Liver (tissue), 9 donors: ENCODE measurements around the gene PREX1. TPM values are rescaled to one million over a fixed set of nuclear protein-coding genes. Genes with fewer than 3 reads are reported as not detected.

Source experiments
- DNase-seq: peaks from one replicate; pipeline ENCODE4 v3.0.0-alpha.2; 2017; ENCODE audit warnings: low spot score
- H3K27ac ChIP-seq, 2 donors: one replicate each; pipeline ENCODE4 v1.7.0; 2013; ENCODE audit warnings: inconsistent platforms in 2 of 2, low read length in 2 of 2, control low read depth in 1 of 2, low read depth in 1 of 2, mild to moderate bottlenecking in 1 of 2
- H3K27me3 ChIP-seq, 4 donors: one replicate each; pipeline versions ENCODE4 v1.6.1 to v1.7.0; 2013; ENCODE audit warnings: low read length in 3 of 4, inconsistent platforms in 1 of 4, mild to moderate bottlenecking in 1 of 4, moderate library complexity in 1 of 4; ENCODE audit not compliant: control insufficient read depth in 4 of 4, insufficient read depth in 4 of 4
- H3K36me3 ChIP-seq, 4 donors: one replicate each; pipeline versions ENCODE4 v1.6.1 to v1.7.0; 2013; ENCODE audit warnings: low read length in 3 of 4, mild to moderate bottlenecking in 3 of 4, low read depth in 1 of 4, moderate library complexity in 1 of 4; ENCODE audit not compliant: control insufficient read depth in 4 of 4, insufficient read depth in 3 of 4
- H3K4me1 ChIP-seq, 4 donors: one replicate each; pipeline versions ENCODE4 v1.6.1 to v1.7.0; 2013; ENCODE audit warnings: low read length in 3 of 4, mild to moderate bottlenecking in 3 of 4, moderate library complexity in 1 of 4; ENCODE audit not compliant: control insufficient read depth in 4 of 4, insufficient read depth in 4 of 4
- H3K4me3 ChIP-seq, 3 donors: one replicate each; pipeline versions ENCODE4 v1.6.1 to v1.7.0; 2013; ENCODE audit warnings: low read length in 3 of 3, control low read depth in 1 of 3, low read depth in 1 of 3, mild to moderate bottlenecking in 1 of 3
- H3K9ac ChIP-seq, 2 donors: one replicate each; pipeline ENCODE4 v1.7.0; 2013; ENCODE audit warnings: low read length in 2 of 2, mild to moderate bottlenecking in 2 of 2, moderate library complexity in 2 of 2, control low read depth in 1 of 2, low read depth in 1 of 2
- H3K9me3 ChIP-seq, 4 donors: one replicate each; pipeline versions ENCODE4 v1.6.1 to v1.7.0; 2013; ENCODE audit warnings: low read length in 3 of 4; ENCODE audit not compliant: control insufficient read depth in 4 of 4
- EGR1 ChIP-seq, 2 donors: IDR thresholded peaks; 2 replicates each; pipeline ENCODE4 v1.6.1; 2016 to 2018; ENCODE audit warnings: antibody characterized with exemption in 2 of 2, low read depth in 2 of 2
- FOXA1 ChIP-seq: IDR thresholded peaks from 2 replicates; pipeline ENCODE4 v1.6.1; 2016; ENCODE audit warnings: antibody characterized with exemption
- FOXA2 ChIP-seq: IDR thresholded peaks from 2 replicates; pipeline ENCODE4 v1.6.1; 2016; ENCODE audit warnings: antibody characterized with exemption
- GABPA ChIP-seq, 2 donors: IDR thresholded peaks in 1 of 2; conservative IDR thresholded peaks in 1 of 2; 2 replicates each; pipeline ENCODE4 v1.6.1; 2016; ENCODE audit warnings: antibody characterized with exemption in 2 of 2, mild to moderate bottlenecking in 1 of 2, moderate library complexity in 1 of 2
- HNF4A ChIP-seq, 2 donors: conservative IDR thresholded peaks; 2 replicates each; pipeline ENCODE4 v1.6.1; 2016; ENCODE audit warnings: antibody characterized with exemption in 2 of 2, mild to moderate bottlenecking in 2 of 2
- HNF4G ChIP-seq: IDR thresholded peaks from 2 replicates; pipeline ENCODE4 v1.6.1; 2016; ENCODE audit warnings: antibody characterized with exemption
- MAX ChIP-seq: IDR thresholded peaks from 2 replicates; pipeline ENCODE4 v1.6.1; 2016; ENCODE audit warnings: antibody characterized with exemption
- NR2F2 ChIP-seq: IDR thresholded peaks from 2 replicates; pipeline ENCODE4 v1.6.1; 2016; ENCODE audit warnings: antibody characterized with exemption
- RAD21 ChIP-seq, 2 donors: IDR thresholded peaks; 2 replicates each; pipeline ENCODE4 v1.6.1; 2016; ENCODE audit warnings: antibody characterized with exemption in 2 of 2, mild to moderate bottlenecking in 2 of 2
- REST ChIP-seq: IDR thresholded peaks from 2 replicates; pipeline ENCODE4 v1.6.1; 2016; ENCODE audit warnings: antibody characterized with exemption, mild to moderate bottlenecking
- RXRA ChIP-seq, 2 donors: IDR thresholded peaks; 2 replicates each; pipeline ENCODE4 v1.6.1; 2017 to 2018; ENCODE audit warnings: antibody characterized with exemption in 2 of 2, mild to moderate bottlenecking in 1 of 2
- SP1 ChIP-seq: IDR thresholded peaks from 2 replicates; pipeline ENCODE4 v1.6.1; 2018; ENCODE audit warnings: antibody characterized with exemption, mild to moderate bottlenecking
- TAF1 ChIP-seq: conservative IDR thresholded peaks from 2 replicates; pipeline ENCODE4 v1.6.1; 2016; ENCODE audit warnings: antibody characterized with exemption, mild to moderate bottlenecking
- YY1 ChIP-seq: IDR thresholded peaks from 2 replicates; pipeline ENCODE4 v1.6.1; 2016; ENCODE audit warnings: antibody characterized with exemption, mild to moderate bottlenecking
- WGBS: extraction: QIAGEN DNeasy Blood & Tissue Kit; methylation state at CpG from one replicate; pipeline ENCODE4 v1.1.7; 2013; 5-methylcytosine and 5-hydroxymethylcytosine counted together
- polyA plus RNA-seq, 2 donors: library from polyadenylated mRNA; stranded (reverse) in 1 of 2; unstranded in 1 of 2; fragments of 200-250 nt in 1 of 2; fragments of >200 nt in 1 of 2; fragmentation: Nextera tagmentation in 1 of 2; extraction: Ambion mirVana in 1 of 2; gene quantifications; one replicate each; pipeline versions ENCODE4 v1.2.1 to v1.2.3, GENCODE V29; 2013 to 2015
- total RNA-seq, 2 donors: library from RNA; depleted of rRNA; stranded (reverse); fragments of >200 nt; gene quantifications; one replicate each; pipeline ENCODE4 v1.2.3, GENCODE V29; 2014
- TF ChIP-seq, protein P1 (sequence below): IDR thresholded peaks from 2 replicates; pipeline ENCODE4 v1.6.1; 2016; ENCODE audit warnings: antibody characterized with exemption
- TF ChIP-seq, protein P2 (sequence below): fragments of 150-350 bp; IDR thresholded peaks from 2 replicates; pipeline ENCODE4 v1.5.1; 2017; ENCODE audit warnings: improper control_type of control experiment, low read depth, low read length; ENCODE audit not compliant: missing input control
- TF ChIP-seq, protein P3 (sequence below): IDR thresholded peaks from 2 replicates; pipeline ENCODE4 v1.6.1; 2016; ENCODE audit warnings: antibody characterized with exemption
- donor health status: healthy.
- donor health status: healthy.
- donor health status: healthy.
- donor health status: healthy.
- donor health status: healthy.

Gene PREX1
- total and polyA plus RNA-seq, 4 donors = 2.2 to 18.0 (median 10.8) TPM

GRCh38 chr20:48622421-48622820 is 205.4 kb downstream of the PREX1 start (continued):
- TF ChIP-seq REST = no peak
- no peak for TF ChIP-seq HNF4A (conservative IDR thresholded peaks at IDR 0.05)
- TF ChIP-seq RXRA (IDR thresholded peaks at IDR 0.05) = no peak
- TF ChIP-seq SP1 = no peak
- TF ChIP-seq FOXA1 = no peak

GRCh38 chr20:48621376-48622078 is 206.3 kb downstream of the PREX1 start:
- Histone ChIP-seq H3K27me3 (no peaks in the 10 kb centered on the region), H3K9ac (no peak overlapping the region), H3K4me1 (peaks cover 0 to 9% (median 3%) of the 10 kb centered on the region in 4 donors), H3K9me3 (no peaks in the 10 kb centered on the region), H3K36me3 (peaks cover 0 to 3% (median 0%) of the 10 kb centered on the region in 4 donors), H3K4me3 (no peak overlapping the region), H3K27ac (no peak overlapping the region)
- DNase-seq = no peak
- WGBS = 55% methylated on average over 23 of the region's 23 CpGs
- TF ChIP-seq RXRA (IDR thresholded peaks at IDR 0.05) (no peak), GABPA (IDR thresholded peaks at IDR 0.05 in 1 of 2, conservative IDR thresholded peaks at IDR 0.05 in 1 of 2) (no peak), HNF4A (conservative IDR thresholded peaks at IDR 0.05) (no peak), SP1 (no peak), YY1 (no peak), FOXA2 (no peak), NR2F2 (no peak), FOXA1 (no peak), MAX (no peak), REST (no peak), EGR1 (IDR thresholded peaks at IDR 0.05; ENCODE audit: low read depth in 2 of 2) (no peak), TAF1 (no peak), HNF4G (no peak), RAD21 (IDR thresholded peaks at IDR 0.05) (no peak)
- TF ChIP-seq, protein P1, sequence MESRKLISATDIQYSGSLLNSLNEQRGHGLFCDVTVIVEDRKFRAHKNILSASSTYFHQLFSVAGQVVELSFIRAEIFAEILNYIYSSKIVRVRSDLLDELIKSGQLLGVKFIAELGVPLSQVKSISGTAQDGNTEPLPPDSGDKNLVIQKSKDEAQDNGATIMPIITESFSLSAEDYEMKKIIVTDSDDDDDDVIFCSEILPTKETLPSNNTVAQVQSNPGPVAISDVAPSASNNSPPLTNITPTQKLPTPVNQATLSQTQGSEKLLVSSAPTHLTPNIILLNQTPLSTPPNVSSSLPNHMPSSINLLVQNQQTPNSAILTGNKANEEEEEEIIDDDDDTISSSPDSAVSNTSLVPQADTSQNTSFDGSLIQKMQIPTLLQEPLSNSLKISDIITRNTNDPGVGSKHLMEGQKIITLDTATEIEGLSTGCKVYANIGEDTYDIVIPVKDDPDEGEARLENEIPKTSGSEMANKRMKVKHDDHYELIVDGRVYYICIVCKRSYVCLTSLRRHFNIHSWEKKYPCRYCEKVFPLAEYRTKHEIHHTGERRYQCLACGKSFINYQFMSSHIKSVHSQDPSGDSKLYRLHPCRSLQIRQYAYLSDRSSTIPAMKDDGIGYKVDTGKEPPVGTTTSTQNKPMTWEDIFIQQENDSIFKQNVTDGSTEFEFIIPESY = no peak
- TF ChIP-seq, protein P2, sequence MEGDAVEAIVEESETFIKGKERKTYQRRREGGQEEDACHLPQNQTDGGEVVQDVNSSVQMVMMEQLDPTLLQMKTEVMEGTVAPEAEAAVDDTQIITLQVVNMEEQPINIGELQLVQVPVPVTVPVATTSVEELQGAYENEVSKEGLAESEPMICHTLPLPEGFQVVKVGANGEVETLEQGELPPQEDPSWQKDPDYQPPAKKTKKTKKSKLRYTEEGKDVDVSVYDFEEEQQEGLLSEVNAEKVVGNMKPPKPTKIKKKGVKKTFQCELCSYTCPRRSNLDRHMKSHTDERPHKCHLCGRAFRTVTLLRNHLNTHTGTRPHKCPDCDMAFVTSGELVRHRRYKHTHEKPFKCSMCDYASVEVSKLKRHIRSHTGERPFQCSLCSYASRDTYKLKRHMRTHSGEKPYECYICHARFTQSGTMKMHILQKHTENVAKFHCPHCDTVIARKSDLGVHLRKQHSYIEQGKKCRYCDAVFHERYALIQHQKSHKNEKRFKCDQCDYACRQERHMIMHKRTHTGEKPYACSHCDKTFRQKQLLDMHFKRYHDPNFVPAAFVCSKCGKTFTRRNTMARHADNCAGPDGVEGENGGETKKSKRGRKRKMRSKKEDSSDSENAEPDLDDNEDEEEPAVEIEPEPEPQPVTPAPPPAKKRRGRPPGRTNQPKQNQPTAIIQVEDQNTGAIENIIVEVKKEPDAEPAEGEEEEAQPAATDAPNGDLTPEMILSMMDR = no peak
- TF ChIP-seq, protein P3, sequence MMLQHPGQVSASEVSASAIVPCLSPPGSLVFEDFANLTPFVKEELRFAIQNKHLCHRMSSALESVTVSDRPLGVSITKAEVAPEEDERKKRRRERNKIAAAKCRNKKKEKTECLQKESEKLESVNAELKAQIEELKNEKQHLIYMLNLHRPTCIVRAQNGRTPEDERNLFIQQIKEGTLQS = no peak
